Stimulated activated naive B cell treated with anti-CD40 and anti-IgM and Interleukin-4, amounts not matched to agents 10 μg/mL and 1 μg/mL and 100 μg/mL, for 72 hours (primary cell): ENCODE results near the gene CD72.

Source experiments
- ATAC-seq, 2 donors: fragments of 150-1000 bp; cut with Tn5 transposase; replicated peaks; 2 replicates each; pipeline ENCODE4 v1.10.0; 2021; ENCODE audit warnings: moderate library complexity in 1 of 2
- DNase-seq: peaks from one replicate; pipeline ENCODE4 v3.0.0; 2021
- H3K27ac Mint-ChIP-seq: one replicate; pipeline ENCODE4 v1.8.0; 2022; ENCODE audit warnings: mild to moderate bottlenecking, mixed read lengths
- H3K27me3 Mint-ChIP-seq, 2 donors: one replicate each; pipeline ENCODE4 v1.8.0; 2022; ENCODE audit warnings: mixed read lengths in 2 of 2
- H3K36me3 Mint-ChIP-seq, 2 donors: one replicate each; pipeline ENCODE4 v1.8.0; 2022; ENCODE audit warnings: mixed read lengths in 2 of 2, mild to moderate bottlenecking in 1 of 2
- H3K4me1 Mint-ChIP-seq, 2 donors: one replicate each; pipeline ENCODE4 v1.8.0; 2022; ENCODE audit warnings: mixed read lengths in 2 of 2, mild to moderate bottlenecking in 1 of 2
- H3K4me3 Mint-ChIP-seq, 2 donors: one replicate each; pipeline ENCODE4 v1.8.0; 2022; ENCODE audit warnings: mild to moderate bottlenecking in 2 of 2, mixed read lengths in 2 of 2, moderate library complexity in 1 of 2
- H3K9me3 Mint-ChIP-seq, 2 donors: one replicate each; pipeline ENCODE4 v1.8.0; 2022; ENCODE audit warnings: mixed read lengths in 2 of 2, mild to moderate bottlenecking in 1 of 2

The CD72 gene

DNA sequence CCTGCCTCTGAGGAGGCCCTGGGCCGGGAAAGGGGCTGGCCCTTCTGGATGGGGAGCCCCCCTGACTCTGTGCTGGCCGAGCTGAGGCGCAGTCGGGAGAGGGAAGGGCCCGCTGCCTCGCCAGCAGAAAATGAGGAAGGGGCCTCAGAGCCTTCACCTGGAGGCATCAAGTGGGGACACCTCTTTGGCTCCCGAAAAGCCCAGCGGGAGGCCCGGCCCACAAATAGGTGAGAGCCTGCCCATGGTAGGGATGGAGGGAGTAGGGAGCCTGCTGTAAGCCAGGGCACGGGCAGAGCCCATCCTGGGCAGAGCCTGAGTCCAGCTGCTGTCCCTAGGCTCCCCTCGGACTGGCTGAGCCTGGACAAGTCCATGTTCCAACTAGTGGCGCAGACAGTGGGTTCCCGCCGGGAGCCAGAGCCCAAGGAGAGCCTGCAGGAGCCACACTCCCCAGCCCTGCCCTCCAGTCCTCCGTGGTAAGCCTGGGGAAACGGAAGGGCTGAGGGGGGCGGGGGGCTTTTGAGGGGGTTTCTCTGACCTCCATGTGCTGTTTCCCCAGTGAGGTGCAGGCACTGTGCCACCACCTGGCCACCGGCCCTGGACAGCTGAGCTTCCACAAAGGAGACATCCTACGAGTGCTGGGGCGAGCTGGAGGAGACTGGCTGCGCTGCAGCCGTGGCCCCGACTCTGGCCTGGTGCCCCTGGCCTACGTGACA, 57.4 kb downstream of the CD72 start:
- Mint-ChIP-seq H3K4me3 (no peak overlapping the region), H3K27me3 (peaks cover 0 to 5% of the 10 kb centered on the region in 2 donors), H3K9me3 (no peaks in the 10 kb centered on the region), H3K4me1 (peaks cover 12 to 19% of the 10 kb centered on the region in 2 donors), H3K27ac (peak overlapping the region; percentile 25), H3K36me3 (peaks cover 2 to 7% of the 10 kb centered on the region in 2 donors)
- no peak for ATAC-seq
- no peak for DNase-seq
